GM23338 (cell line): ENCODE data around the gene SLC25A26. TPM values are rescaled to one million over a fixed set of nuclear protein-coding genes. Genes with fewer than 3 reads are reported as not detected.

Source experiments
- ATAC-seq: fragments of 200-7000 bp; cut with Tn5 transposase; 3 replicates; pipeline ENCODE4 v1.9.1; 2020
- DNase-seq: peaks from one replicate; pipeline ENCODE4 v3.0.0-alpha.2; 2015; ENCODE audit warnings: low spot score
- H2AFZ ChIP-seq: fragments of 200-600 bp; sonication (generic); 2 replicates; pipeline ENCODE4 v1.8.0; 2016; ENCODE audit warnings: antibody characterized with exemption, mild to moderate bottlenecking, moderate library complexity
- H3F3A ChIP-seq: fragments of 200-600 bp; sonication (generic); replicated peaks from 2 replicates; pipeline ENCODE4 v1.8.0; 2017; ENCODE audit warnings: antibody characterized with exemption, mixed run types, low read depth
- H3K27ac ChIP-seq: fragments of 200-600 bp; sonication (generic); 2 replicates; pipeline ENCODE4 v1.6.1; 2016; ENCODE audit warnings: low read depth
- H3K27me3 ChIP-seq: fragments of 200-600 bp; sonication (generic); 2 replicates; pipeline ENCODE4 v1.8.0; 2016; ENCODE audit warnings: mild to moderate bottlenecking, mixed run types, moderate library complexity; ENCODE audit not compliant: insufficient read depth
- H3K36me3 ChIP-seq: fragments of 200-600 bp; sonication (generic); 2 replicates; pipeline ENCODE4 v1.8.0; 2016; ENCODE audit warnings: mild to moderate bottlenecking; ENCODE audit not compliant: insufficient read depth
- H3K4me1 ChIP-seq: fragments of 200-600 bp; sonication (generic); 2 replicates; pipeline ENCODE4 v1.8.0; 2016; ENCODE audit warnings: mild to moderate bottlenecking, moderate library complexity; ENCODE audit not compliant: insufficient read depth
- H3K4me2 ChIP-seq: fragments of 200-600 bp; sonication (generic); 2 replicates; pipeline ENCODE4 v1.7.1; 2017; ENCODE audit warnings: mixed run types
- H3K4me3 ChIP-seq: fragments of 200-600 bp; sonication (generic); 2 replicates; pipeline ENCODE4 v1.6.1; 2016; ENCODE audit warnings: mixed run types
- H3K79me2 ChIP-seq: fragments of 200-600 bp; sonication (generic); replicated peaks from 2 replicates; pipeline ENCODE4 v1.8.0; 2017; ENCODE audit warnings: mild to moderate bottlenecking; ENCODE audit not compliant: insufficient read depth
- H3K9me2 ChIP-seq: fragments of 200-600 bp; sonication (generic); 2 replicates; pipeline ENCODE4 v1.8.0; 2017; ENCODE audit not compliant: insufficient read depth
- H4K20me1 ChIP-seq: fragments of 200-600 bp; sonication (generic); replicated peaks from 2 replicates; pipeline ENCODE4 v1.8.0; 2017; ENCODE audit warnings: mild to moderate bottlenecking; ENCODE audit not compliant: insufficient read depth
- H3K27ac Mint-ChIP-seq: 2 replicates; pipeline ENCODE4 v1.8.0; 2020; ENCODE audit warnings: inconsistent platforms, mild to moderate bottlenecking, moderate library complexity, mixed read lengths
- H3K27me3 Mint-ChIP-seq: 3 replicates; pipeline ENCODE4 v1.8.0; 2022; ENCODE audit warnings: low read depth, mild to moderate bottlenecking, moderate library complexity, mixed read lengths, inconsistent platforms; ENCODE audit not compliant: insufficient read depth, poor library complexity
- H3K36me3 Mint-ChIP-seq: 3 replicates; pipeline ENCODE4 v1.8.0; 2021; ENCODE audit warnings: low read depth, mild to moderate bottlenecking, inconsistent platforms, moderate library complexity, mixed read lengths
- H3K4me1 Mint-ChIP-seq: 3 replicates; pipeline ENCODE4 v1.8.0; 2020; ENCODE audit warnings: mild to moderate bottlenecking, inconsistent platforms, mixed read lengths
- H3K4me3 Mint-ChIP-seq: 3 replicates; pipeline ENCODE4 v1.8.0; 2021; ENCODE audit warnings: moderate library complexity, mild to moderate bottlenecking, inconsistent platforms, mixed read lengths
- H3K9me3 Mint-ChIP-seq: 3 replicates; pipeline ENCODE4 v1.8.0; 2020; ENCODE audit warnings: moderate library complexity, mild to moderate bottlenecking, inconsistent platforms, mixed read lengths
- CREB1 ChIP-seq: fragments of 250-450 bp; sonication (Bioruptor Pico); IDR thresholded peaks from 2 replicates; pipeline ENCODE4 v1.5.0; 2020; ENCODE audit warnings: low read depth, mild to moderate bottlenecking, moderate library complexity
- NANOG ChIP-seq: IDR thresholded peaks from 2 replicates; pipeline ENCODE4 v1.6.1; 2016; ENCODE audit warnings: antibody characterized with exemption, borderline replicate concordance
- POLR2AphosphoS5 ChIP-seq: IDR thresholded peaks from 2 replicates; pipeline ENCODE4 v1.6.1; 2016; ENCODE audit warnings: antibody characterized with exemption, low read depth
- ZNF114 ChIP-seq: fragments of 250-450 bp; sonication (Bioruptor Pico); IDR thresholded peaks from 2 replicates; pipeline ENCODE4 v1.5.0; 2020; ENCODE audit warnings: mild to moderate bottlenecking, moderate library complexity
- ZNF462 ChIP-seq: fragments of 250-450 bp; sonication (Bioruptor Pico); IDR thresholded peaks from 2 replicates; pipeline ENCODE4 v1.5.0; 2020; ENCODE audit warnings: mild to moderate bottlenecking, moderate library complexity
- polyA plus RNA-seq: library from polyadenylated mRNA; unstranded; fragments of >200 nt; fragmentation: Nextera tagmentation; extraction: Ambion mirVana; gene quantifications from 2 replicates; pipeline ENCODE4 v1.2.1, GENCODE V29; 2016
- total RNA-seq: library from RNA; depleted of rRNA; stranded (reverse); fragments of >200 nt; shearing (Covaris generic); gene quantifications from 2 replicates; pipeline ENCODE4 v1.2.3, GENCODE V29; 2014

Gene SLC25A26
- total and polyA plus RNA-seq, 2 experiments from 2014 or later: 24.8 to 40.2 TPM

GRCh38 chr3:66402596-66403290 lies 181.9 kb downstream of the SLC25A26 start:
- TF ChIP-seq ZNF114 (CRISPR knock-in tag): no peak
- no peak for TF ChIP-seq POLR2AphosphoS5
- no peak for TF ChIP-seq CREB1 (CRISPR knock-in tag)
- TF ChIP-seq ZNF462 (CRISPR knock-in tag): no peak
- TF ChIP-seq NANOG: no peak
- Histone ChIP-seq H3F3A (no peaks in the 10 kb centered on the region), H3K27me3 (no peaks in the 10 kb centered on the region), H2AFZ (no peak overlapping the region), H3K4me1 (peaks cover 14% of the 10 kb centered on the region), H4K20me1 (peaks cover 33% of the 10 kb centered on the region), H3K36me3 (peaks cover 26% of the 10 kb centered on the region), H3K79me2 (peaks cover 41% of the 10 kb centered on the region), H3K9me2 (no peaks in the 10 kb centered on the region; the same call in 1 of the 2 replicates), H3K4me3 (no peak overlapping the region), H3K4me2 (no peak overlapping the region), H3K27ac (no peak overlapping the region; the same call in 1 of the 2 replicates)
- Mint-ChIP-seq H3K27me3 (peaks cover 7% of the 10 kb centered on the region), H3K4me3 (peak overlapping the region; percentile 12; the same call in 1 of the 3 replicates), H3K4me1 (peaks cover 40% of the 10 kb centered on the region), H3K27ac (peak overlapping the region; percentile 84), H3K36me3 (peaks cover 97% of the 10 kb centered on the region), H3K9me3 (no peaks in the 10 kb centered on the region; the same call in 2 of the 3 replicates)
- ATAC-seq (no peak), DNase-seq (no peak)
